OCI-LY1 (cell line): ENCODE measurements around the gene GAPVD1.

ENCODE experiments used
- H2AFZ ChIP-seq: fragments of 200-600 bp; sonication (generic), shearing (Covaris generic); 2 replicates; pipeline ENCODE4 v1.6.0; 2014; ENCODE audit warnings: antibody characterized with exemption, mild to moderate bottlenecking, low read length
- H3F3A ChIP-seq: fragments of 200-600 bp; sonication (generic), shearing (Covaris generic); 2 replicates; pipeline ENCODE4 v1.6.0; 2014; ENCODE audit warnings: mild to moderate bottlenecking, antibody characterized with exemption, low read length, moderate library complexity; ENCODE audit not compliant: insufficient read depth
- H3K27ac ChIP-seq: fragments of 200-600 bp; sonication (generic); 2 replicates; pipeline ENCODE4 v1.5.1; 2014; ENCODE audit warnings: low read length, mixed run types, mild to moderate bottlenecking, low read depth; ENCODE audit not compliant: poor library complexity, severe bottlenecking
- H3K27me3 ChIP-seq: fragments of 200-600 bp; sonication (generic); 2 replicates; pipeline ENCODE4 v1.6.0; 2014; ENCODE audit warnings: antibody characterized with exemption, mild to moderate bottlenecking, low read length, moderate library complexity; ENCODE audit not compliant: insufficient read depth
- H3K36me3 ChIP-seq: fragments of 200-600 bp; sonication (generic); 2 replicates; pipeline ENCODE4 v1.6.1; 2014; ENCODE audit warnings: mild to moderate bottlenecking, antibody characterized with exemption, low read length, moderate library complexity, mixed read lengths; ENCODE audit not compliant: insufficient read depth
- H3K4me1 ChIP-seq: fragments of 200-600 bp; sonication (generic); 2 replicates; pipeline ENCODE4 v1.5.1; 2014; ENCODE audit warnings: mild to moderate bottlenecking, low read length, moderate library complexity; ENCODE audit not compliant: insufficient read depth, severe bottlenecking
- H3K4me2 ChIP-seq: fragments of 200-600 bp; sonication (generic), shearing (Covaris generic); 2 replicates; pipeline ENCODE4 v1.6.1; 2014; ENCODE audit warnings: low read length
- H3K4me3 ChIP-seq: fragments of 200-600 bp; sonication (generic); 2 replicates; pipeline ENCODE4 v1.5.1; 2014; ENCODE audit warnings: low read length, low read depth, mild to moderate bottlenecking, mixed read lengths; ENCODE audit not compliant: poor library complexity, severe bottlenecking
- H3K79me2 ChIP-seq: fragments of 200-600 bp; shearing (Covaris generic); 2 replicates; pipeline ENCODE4 v1.6.1; 2016; ENCODE audit warnings: mixed run types, low read length, mixed read lengths; ENCODE audit not compliant: insufficient read depth
- H3K9ac ChIP-seq: fragments of 200-600 bp; sonication (generic), shearing (Covaris generic); 2 replicates; pipeline ENCODE4 v1.6.1; 2014; ENCODE audit warnings: mild to moderate bottlenecking, low read length, mixed read lengths
- H3K9me2 ChIP-seq: fragments of 200-600 bp; sonication (generic), shearing (Covaris generic); 2 replicates; pipeline ENCODE4 v1.6.1; 2014; ENCODE audit warnings: low read depth, mild to moderate bottlenecking, low read length, mixed read lengths
- H3K9me3 ChIP-seq: fragments of 200-600 bp; shearing (Covaris generic); 2 replicates; pipeline ENCODE4 v1.6.1; 2014; ENCODE audit warnings: low read length, mixed read lengths
- H4K20me1 ChIP-seq: fragments of 200-600 bp; sonication (generic), shearing (Covaris generic); 2 replicates; pipeline ENCODE4 v1.6.0; 2016; ENCODE audit warnings: mild to moderate bottlenecking, low read length; ENCODE audit not compliant: insufficient read depth
- EZH2 ChIP-seq: fragments of 200-600 bp; sonication (generic), shearing (Covaris generic); IDR thresholded peaks from 2 replicates; pipeline ENCODE4 v1.8.0; 2017; ENCODE audit warnings: borderline replicate concordance, mixed run types, mild to moderate bottlenecking, antibody characterized with exemption, low read length, moderate library complexity, mixed read lengths
- TF ChIP-seq, protein P1 (sequence below): fragments of 200-600 bp; sonication (generic), shearing (Covaris generic); IDR thresholded peaks from 2 replicates; pipeline ENCODE4 v1.5.1; 2017; ENCODE audit warnings: mild to moderate bottlenecking, antibody characterized with exemption, low read length, moderate library complexity, mixed read lengths

GAPVD1 gene

GRCh38 chr9:125317704-125318103, 56.1 kb downstream of the GAPVD1 start:
- Histone ChIP-seq H3K4me3 (no peak overlapping the region), H2AFZ (no peak overlapping the region), H3K79me2 (no peaks in the 10 kb centered on the region), H4K20me1 (no peaks in the 10 kb centered on the region), H3K9me3 (no peaks in the 10 kb centered on the region), H3K36me3 (peaks cover 77% of the 10 kb centered on the region), H3K27me3 (no peaks in the 10 kb centered on the region), H3K4me1 (no peaks in the 10 kb centered on the region), H3F3A (no peaks in the 10 kb centered on the region), H3K9me2 (no peaks in the 10 kb centered on the region), H3K9ac (no peak overlapping the region), H3K4me2 (no peak overlapping the region), H3K27ac (no peak overlapping the region)
- TF ChIP-seq, protein P1, sequence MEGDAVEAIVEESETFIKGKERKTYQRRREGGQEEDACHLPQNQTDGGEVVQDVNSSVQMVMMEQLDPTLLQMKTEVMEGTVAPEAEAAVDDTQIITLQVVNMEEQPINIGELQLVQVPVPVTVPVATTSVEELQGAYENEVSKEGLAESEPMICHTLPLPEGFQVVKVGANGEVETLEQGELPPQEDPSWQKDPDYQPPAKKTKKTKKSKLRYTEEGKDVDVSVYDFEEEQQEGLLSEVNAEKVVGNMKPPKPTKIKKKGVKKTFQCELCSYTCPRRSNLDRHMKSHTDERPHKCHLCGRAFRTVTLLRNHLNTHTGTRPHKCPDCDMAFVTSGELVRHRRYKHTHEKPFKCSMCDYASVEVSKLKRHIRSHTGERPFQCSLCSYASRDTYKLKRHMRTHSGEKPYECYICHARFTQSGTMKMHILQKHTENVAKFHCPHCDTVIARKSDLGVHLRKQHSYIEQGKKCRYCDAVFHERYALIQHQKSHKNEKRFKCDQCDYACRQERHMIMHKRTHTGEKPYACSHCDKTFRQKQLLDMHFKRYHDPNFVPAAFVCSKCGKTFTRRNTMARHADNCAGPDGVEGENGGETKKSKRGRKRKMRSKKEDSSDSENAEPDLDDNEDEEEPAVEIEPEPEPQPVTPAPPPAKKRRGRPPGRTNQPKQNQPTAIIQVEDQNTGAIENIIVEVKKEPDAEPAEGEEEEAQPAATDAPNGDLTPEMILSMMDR, result no peak
- TF ChIP-seq EZH2, result no peak

DNA sequence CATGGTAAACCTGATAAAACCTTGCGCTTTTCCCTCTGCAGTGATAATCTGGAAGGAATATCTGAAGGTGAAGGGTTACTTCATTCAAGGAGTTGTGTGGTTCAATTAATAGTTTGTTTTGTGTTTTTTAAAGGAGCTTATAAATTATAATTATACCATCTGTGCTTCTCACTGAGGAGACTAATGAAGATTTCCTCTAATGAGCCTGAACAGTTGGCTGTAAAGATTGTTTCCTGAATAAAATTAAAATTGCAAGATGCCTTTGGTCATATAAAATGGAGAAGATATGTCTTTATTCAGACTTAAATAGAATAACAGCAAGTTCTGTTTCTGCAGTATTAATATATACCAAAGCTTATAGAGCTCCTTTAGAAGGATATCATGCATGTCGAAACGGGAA, 59.9 kb downstream of the GAPVD1 start:
- TF ChIP-seq, protein P1, result no peak
- TF ChIP-seq EZH2, result no peak
- H3K9me3 ChIP-seq, result no peaks in the 10 kb centered on the region
- H3K4me3 ChIP-seq, result no peak overlapping the region
- no peaks in the 10 kb centered on the region for H3K9me2 ChIP-seq
- no peak overlapping the region for H3K9ac ChIP-seq
- H4K20me1 ChIP-seq, result no peaks in the 10 kb centered on the region
- H2AFZ ChIP-seq, result no peak overlapping the region
- H3F3A ChIP-seq, result no peaks in the 10 kb centered on the region
- H3K4me2 ChIP-seq, result no peak overlapping the region
- no peaks in the 10 kb centered on the region for H3K4me1 ChIP-seq
- H3K27ac ChIP-seq, result no peak overlapping the region
- peaks cover 60% of the 10 kb centered on the region for H3K36me3 ChIP-seq
- no peaks in the 10 kb centered on the region for H3K79me2 ChIP-seq
- H3K27me3 ChIP-seq, result no peaks in the 10 kb centered on the region

DNA sequence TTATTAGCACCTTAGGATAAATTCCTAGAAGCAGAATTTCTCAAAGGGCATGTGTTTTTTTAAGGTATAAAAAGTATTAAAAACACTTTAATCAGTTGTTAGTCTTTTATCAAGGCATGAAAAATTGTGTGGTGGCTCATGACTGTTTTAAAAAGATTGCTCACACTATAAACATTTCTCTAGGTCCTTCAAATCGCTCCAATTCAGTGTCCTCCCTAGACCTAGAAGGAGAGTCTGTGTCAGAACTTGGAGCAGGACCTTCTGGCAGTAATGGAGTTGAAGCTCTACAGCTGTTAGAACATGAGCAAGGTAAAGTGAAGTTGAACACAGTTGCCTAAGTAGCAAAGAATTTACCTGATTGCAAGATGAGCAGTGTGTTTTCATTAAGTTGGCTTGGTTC, 62.0 kb downstream of the GAPVD1 start:
- TF ChIP-seq EZH2, result no peak
- TF ChIP-seq, protein P1, result no peak
- Histone ChIP-seq H3F3A (no peaks in the 10 kb centered on the region), H3K36me3 (peaks cover 52% of the 10 kb centered on the region), H3K27ac (no peak overlapping the region), H3K9me2 (no peaks in the 10 kb centered on the region), H3K9ac (no peak overlapping the region), H4K20me1 (no peaks in the 10 kb centered on the region), H3K9me3 (no peaks in the 10 kb centered on the region), H3K27me3 (no peaks in the 10 kb centered on the region), H2AFZ (no peak overlapping the region), H3K79me2 (no peaks in the 10 kb centered on the region), H3K4me1 (no peaks in the 10 kb centered on the region), H3K4me3 (no peak overlapping the region), H3K4me2 (no peak overlapping the region)
